ENCODE results near the gene CHKA.

Gene CHKA

DNA sequence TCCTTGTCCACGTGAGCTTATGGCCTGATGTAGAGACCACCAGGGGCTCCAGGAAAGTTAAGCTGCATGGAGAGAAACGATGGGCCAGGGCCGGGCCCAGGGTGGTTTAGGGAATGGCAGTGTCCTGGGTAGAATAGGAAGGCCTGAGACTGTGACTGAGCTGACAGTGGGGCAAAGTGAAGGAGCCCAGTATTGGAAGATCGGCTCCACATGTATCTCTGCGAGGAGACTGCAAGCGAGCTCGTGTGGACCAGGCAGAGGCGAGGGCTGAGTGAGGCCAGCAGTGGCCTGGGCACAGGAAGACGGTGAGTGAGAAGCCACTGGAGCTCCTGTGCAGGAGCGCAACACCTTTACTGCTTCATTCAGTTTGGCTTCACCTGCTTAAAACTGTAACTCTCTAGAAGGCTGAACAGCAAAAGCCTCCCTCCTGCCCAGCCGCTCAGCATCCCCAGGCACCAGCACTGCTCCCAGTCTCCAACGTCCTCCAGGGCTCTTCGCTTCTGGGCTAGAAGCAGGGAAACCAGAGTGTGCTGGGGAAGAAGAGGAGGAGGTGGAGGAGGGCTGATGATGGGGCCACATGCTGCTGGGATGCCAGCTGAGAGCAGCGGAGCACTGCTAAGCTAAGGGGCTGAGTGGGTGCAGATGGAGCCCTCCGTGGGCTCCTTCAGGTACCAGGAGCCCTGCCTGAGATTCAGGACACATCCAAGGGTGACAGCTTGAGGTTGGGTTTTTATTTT, 68.9 kb downstream of the CHKA start:
- H3K4me3 ChIP-seq (ENCODE audit: insufficient read length, low read depth): no peak overlapping the region
- H3K27me3 ChIP-seq (ENCODE audit: insufficient read depth, insufficient read length): no peaks in the 10 kb centered on the region
- H3K9ac ChIP-seq (ENCODE audit: insufficient read length, low read depth): peak overlapping the region; percentile 27
- TF ChIP-seq SUZ12 (IDR thresholded peaks at IDR 0.05; ENCODE audit: extremely low read depth, insufficient read depth, insufficient read length): no peak
- H3K9me3 ChIP-seq (ENCODE audit: insufficient read depth, low read length): no peaks in the 10 kb centered on the region
- DNase-seq (ENCODE audit: low read depth, low spot score): no peak
- H3K36me3 ChIP-seq (ENCODE audit: insufficient read depth, insufficient read length, low read length): peaks cover 72% of the 10 kb centered on the region
- peaks cover 4% of the 10 kb centered on the region for H3K4me1 ChIP-seq (ENCODE audit: insufficient read depth, insufficient read length)

DNA sequence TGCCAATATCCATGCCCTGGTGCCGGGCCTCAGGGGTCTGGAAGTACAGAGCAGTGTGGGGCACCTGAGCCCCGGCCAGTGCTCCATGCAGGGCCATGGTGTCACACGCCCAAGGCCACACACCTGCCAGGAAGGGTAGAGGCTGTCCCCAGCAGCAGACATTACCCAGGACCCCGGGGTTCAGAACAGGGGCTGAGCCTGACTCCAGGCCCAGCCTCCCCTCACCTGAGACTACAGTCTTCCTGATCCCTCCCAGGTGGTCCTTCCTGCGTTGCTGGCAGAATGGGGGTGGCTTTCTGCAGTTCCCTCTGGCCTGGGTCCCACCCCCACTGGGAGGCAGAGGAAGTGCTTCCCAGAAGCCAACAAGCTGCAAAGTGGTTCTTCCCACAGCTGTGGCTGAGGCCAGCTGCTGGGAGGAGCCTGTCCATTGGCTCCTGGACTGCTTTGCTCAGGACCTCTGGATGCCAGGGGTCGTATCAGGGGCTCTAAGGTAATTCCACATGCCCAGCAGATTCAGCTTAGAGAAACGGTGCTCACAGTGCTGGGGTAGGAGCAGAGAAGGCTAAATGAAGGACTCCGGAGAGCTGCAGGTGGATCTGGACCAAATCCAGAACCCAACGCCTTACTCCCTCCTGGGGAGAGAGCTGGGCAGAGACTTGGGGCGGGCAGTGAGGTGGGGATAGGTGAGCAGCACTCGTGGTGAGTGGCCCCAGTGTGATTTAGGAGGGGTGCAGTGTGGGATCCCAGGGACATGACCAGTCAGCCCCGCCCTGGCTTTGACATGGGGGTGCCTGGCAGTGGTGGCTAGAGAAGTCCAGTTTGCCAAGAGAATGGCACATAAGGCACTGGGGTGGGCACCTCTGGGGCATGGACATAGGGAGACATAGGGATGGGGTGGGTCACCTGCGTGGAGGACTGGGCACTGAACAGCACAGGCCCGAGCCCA, 69.7 kb downstream of the CHKA start:
- Histone ChIP-seq H3K27me3 (ENCODE audit: insufficient read depth, insufficient read length) (no peaks in the 10 kb centered on the region), H3K9me3 (ENCODE audit: insufficient read depth, low read length) (no peaks in the 10 kb centered on the region), H3K9ac (ENCODE audit: insufficient read length, low read depth) (no peak overlapping the region), H3K4me1 (ENCODE audit: insufficient read depth, insufficient read length) (peaks cover 4% of the 10 kb centered on the region), H3K4me3 (ENCODE audit: insufficient read length, low read depth) (no peak overlapping the region), H3K36me3 (ENCODE audit: insufficient read depth, insufficient read length, low read length) (peaks cover 76% of the 10 kb centered on the region)
- no peak for TF ChIP-seq ZNF274 (IDR thresholded peaks at IDR 0.05; ENCODE audit: low read depth, low read length)
- no peak for TF ChIP-seq YY1 (IDR thresholded peaks at IDR 0.05; ENCODE audit: insufficient read depth, insufficient read length)
- TF ChIP-seq SUZ12 (IDR thresholded peaks at IDR 0.05; ENCODE audit: extremely low read depth, insufficient read depth, insufficient read length): no peak
- DNase-seq (ENCODE audit: low read depth, low spot score): no peak

- no peak for TF ChIP-seq SUZ12 (IDR thresholded peaks at IDR 0.05; ENCODE audit: extremely low read depth, insufficient read depth, insufficient read length)
- no peak for TF ChIP-seq YY1 (IDR thresholded peaks at IDR 0.05; ENCODE audit: insufficient read depth, insufficient read length)
- no peak for TF ChIP-seq ZNF274 (IDR thresholded peaks at IDR 0.05; ENCODE audit: low read depth, low read length)
- Histone ChIP-seq H3K36me3 (ENCODE audit: insufficient read depth, insufficient read length, low read length) (peaks cover 77% of the 10 kb centered on the region), H3K4me1 (ENCODE audit: insufficient read depth, insufficient read length) (peaks cover 4% of the 10 kb centered on the region), H3K27me3 (ENCODE audit: insufficient read depth, insufficient read length) (no peaks in the 10 kb centered on the region), H3K4me3 (ENCODE audit: insufficient read length, low read depth) (no peak overlapping the region), H3K9ac (ENCODE audit: insufficient read length, low read depth) (no peak overlapping the region), H3K9me3 (ENCODE audit: insufficient read depth, low read length) (no peaks in the 10 kb centered on the region)
- no peak for DNase-seq (ENCODE audit: low read depth, low spot score)
Measured at GRCh38 chr11:68050371-68050841, 70.8 kb downstream of the CHKA start.

DNA sequence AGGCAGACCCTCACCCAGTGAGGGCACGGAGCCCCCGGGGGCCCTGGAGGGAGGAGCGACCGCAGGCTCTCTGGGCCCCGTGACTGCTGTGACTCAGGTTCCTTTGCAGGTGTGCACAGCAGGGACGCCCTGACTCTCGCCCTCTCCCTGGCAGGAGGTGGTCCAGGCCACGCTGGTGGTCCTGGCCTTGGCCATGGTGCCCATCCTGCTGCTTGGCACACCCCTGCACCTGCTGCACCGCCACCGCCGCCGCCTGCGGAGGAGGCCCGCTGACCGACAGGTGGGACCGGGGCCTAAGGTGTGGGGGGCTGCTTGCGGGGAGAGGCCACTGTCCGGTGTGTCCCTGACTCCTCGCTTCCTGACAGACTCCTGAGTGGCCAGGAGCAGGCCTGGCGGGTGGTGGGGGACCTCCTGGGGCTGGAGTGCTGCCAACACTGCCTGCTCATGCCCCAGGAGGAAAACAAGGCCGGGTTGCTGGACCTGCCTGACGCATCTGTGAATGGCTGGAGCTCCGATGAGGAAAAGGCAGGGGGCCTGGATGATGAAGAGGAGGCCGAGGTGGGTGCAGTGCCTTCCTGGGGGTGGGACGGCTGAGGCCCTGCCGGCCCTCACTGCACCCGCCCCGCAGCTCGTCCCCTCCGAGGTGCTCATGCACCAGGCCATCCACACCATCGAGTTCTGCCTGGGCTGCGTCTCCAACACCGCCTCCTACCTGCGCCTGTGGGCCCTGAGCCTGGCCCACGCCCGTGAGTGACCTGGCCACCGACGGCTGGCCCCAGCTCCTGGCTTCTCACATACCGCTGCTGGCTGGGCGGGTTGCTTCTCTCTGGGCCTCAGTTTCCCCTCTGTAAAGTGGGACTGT, 71.4 kb downstream of the CHKA start:
- no peaks in the 10 kb centered on the region for H3K9me3 ChIP-seq (ENCODE audit: insufficient read depth, low read length)
- TF ChIP-seq SUZ12 (IDR thresholded peaks at IDR 0.05; ENCODE audit: extremely low read depth, insufficient read depth, insufficient read length) (no peak), YY1 (IDR thresholded peaks at IDR 0.05; ENCODE audit: insufficient read depth, insufficient read length) (no peak), ZNF274 (IDR thresholded peaks at IDR 0.05; ENCODE audit: low read depth, low read length) (no peak)
- H3K36me3 ChIP-seq (ENCODE audit: insufficient read depth, insufficient read length, low read length): peaks cover 79% of the 10 kb centered on the region
- peaks cover 4% of the 10 kb centered on the region for H3K4me1 ChIP-seq (ENCODE audit: insufficient read depth, insufficient read length)
- DNase-seq (ENCODE audit: low read depth, low spot score): no peak
- no peak overlapping the region for H3K9ac ChIP-seq (ENCODE audit: insufficient read length, low read depth)
- no peak overlapping the region for H3K4me3 ChIP-seq (ENCODE audit: insufficient read length, low read depth)
- no peaks in the 10 kb centered on the region for H3K27me3 ChIP-seq (ENCODE audit: insufficient read depth, insufficient read length)

GRCh38 chr11:68048681-68049508, 72.3 kb downstream of the CHKA start:
- Histone ChIP-seq H3K9me3 (ENCODE audit: insufficient read depth, low read length) (no peaks in the 10 kb centered on the region), H3K36me3 (ENCODE audit: insufficient read depth, insufficient read length, low read length) (peaks cover 82% of the 10 kb centered on the region)

More at GRCh38 chr11:68048681-68049508, 72.3 kb downstream of the CHKA start:
- Histone ChIP-seq H3K4me1 (ENCODE audit: insufficient read depth, insufficient read length) (peaks cover 9% of the 10 kb centered on the region), H3K27me3 (ENCODE audit: insufficient read depth, insufficient read length) (no peaks in the 10 kb centered on the region), H3K4me3 (ENCODE audit: insufficient read length, low read depth) (no peak overlapping the region), H3K9ac (ENCODE audit: insufficient read length, low read depth) (no peak overlapping the region)
- TF ChIP-seq ZNF274 (IDR thresholded peaks at IDR 0.05; ENCODE audit: low read depth, low read length) (no peak), YY1 (IDR thresholded peaks at IDR 0.05; ENCODE audit: insufficient read depth, insufficient read length) (no peak), SUZ12 (IDR thresholded peaks at IDR 0.05; ENCODE audit: extremely low read depth, insufficient read depth, insufficient read length) (no peak)
- no peak for DNase-seq (ENCODE audit: low read depth, low spot score)
